K562 (cell line): ENCODE measurements around the gene SAMD10.

ENCODE experiments used
- ZEB2 ChIP-seq: fragments of 450-650 bp; IDR thresholded peaks from 2 replicates; pipeline ENCODE4 v1.6.1; 2016
- TF ChIP-seq, protein P1 (sequence below), 3 experiments: fragments of 200-800 bp in 1 of 3; fragments of 250-450 bp in 1 of 3; fragments of 450-650 bp in 1 of 3; sonication (Bioruptor Pico) in 1 of 3; sonication (Bioruptor generic) in 1 of 3; formaldehyde crosslinking in 1 of 3; IDR thresholded peaks; 2 replicates each; pipeline versions ENCODE4 v1.6.1 to v1.8.0; 2016 to 2022; ENCODE audit warnings: mild to moderate bottlenecking in 2 of 3, missing genetic modification characterization in 2 of 3, missing compliant biosample characterization in 1 of 3, moderate library complexity in 1 of 3

DNA sequence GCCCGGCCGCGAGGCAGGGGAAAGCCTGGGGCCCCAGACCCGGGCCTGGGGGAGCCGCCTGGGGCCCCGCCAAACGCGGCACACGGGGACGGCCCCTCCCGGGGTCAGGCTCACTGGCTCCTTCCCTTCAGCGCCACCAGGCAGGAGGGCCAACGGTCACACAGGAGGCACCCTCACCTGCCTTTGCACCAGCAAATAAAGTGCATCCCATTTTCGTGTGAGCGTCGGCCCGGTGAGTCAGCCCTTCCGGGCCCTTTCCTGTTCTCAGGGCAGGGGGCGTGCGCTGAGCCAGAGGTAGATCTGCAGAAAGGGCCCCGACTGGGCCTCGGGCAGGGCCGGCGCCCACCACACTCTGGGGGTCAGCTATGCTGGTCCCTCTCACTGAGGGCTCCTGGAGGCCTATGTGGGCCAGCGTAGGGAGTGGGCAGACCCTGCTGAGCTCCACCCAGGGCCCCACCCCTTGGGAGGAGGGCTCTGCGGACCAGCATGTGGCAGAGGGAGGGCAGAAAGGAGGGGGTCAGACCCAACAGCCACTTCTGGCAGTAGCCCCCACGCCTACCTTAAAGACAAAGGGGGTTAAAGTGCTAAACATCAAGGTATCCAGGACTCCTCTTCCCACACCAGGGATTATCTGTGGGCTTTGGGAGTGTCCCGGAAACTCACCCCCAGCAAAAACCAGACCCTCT lies 22.3 kb downstream of the SAMD10 start:
- TF ChIP-seq, protein P1, sequence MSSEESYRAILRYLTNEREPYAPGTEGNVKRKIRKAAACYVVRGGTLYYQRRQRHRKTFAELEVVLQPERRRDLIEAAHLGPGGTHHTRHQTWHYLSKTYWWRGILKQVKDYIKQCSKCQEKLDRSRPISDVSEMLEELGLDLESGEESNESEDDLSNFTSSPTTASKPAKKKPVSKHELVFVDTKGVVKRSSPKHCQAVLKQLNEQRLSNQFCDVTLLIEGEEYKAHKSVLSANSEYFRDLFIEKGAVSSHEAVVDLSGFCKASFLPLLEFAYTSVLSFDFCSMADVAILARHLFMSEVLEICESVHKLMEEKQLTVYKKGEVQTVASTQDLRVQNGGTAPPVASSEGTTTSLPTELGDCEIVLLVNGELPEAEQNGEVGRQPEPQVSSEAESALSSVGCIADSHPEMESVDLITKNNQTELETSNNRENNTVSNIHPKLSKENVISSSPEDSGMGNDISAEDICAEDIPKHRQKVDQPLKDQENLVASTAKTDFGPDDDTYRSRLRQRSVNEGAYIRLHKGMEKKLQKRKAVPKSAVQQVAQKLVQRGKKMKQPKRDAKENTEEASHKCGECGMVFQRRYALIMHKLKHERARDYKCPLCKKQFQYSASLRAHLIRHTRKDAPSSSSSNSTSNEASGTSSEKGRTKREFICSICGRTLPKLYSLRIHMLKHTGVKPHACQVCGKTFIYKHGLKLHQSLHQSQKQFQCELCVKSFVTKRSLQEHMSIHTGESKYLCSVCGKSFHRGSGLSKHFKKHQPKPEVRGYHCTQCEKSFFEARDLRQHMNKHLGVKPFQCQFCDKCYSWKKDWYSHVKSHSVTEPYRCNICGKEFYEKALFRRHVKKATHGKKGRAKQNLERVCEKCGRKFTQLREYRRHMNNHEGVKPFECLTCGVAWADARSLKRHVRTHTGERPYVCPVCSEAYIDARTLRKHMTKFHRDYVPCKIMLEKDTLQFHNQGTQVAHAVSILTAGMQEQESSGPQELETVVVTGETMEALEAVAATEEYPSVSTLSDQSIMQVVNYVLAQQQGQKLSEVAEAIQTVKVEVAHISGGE (CRISPR knock-in tag; IDR thresholded peaks at IDR 0.05): no peak
- TF ChIP-seq ZEB2: no peak
